ENCODE results near the gene DOCK10. TPM values are rescaled to one million over a fixed set of nuclear protein-coding genes. Genes with fewer than 3 reads are reported as not detected.

DOCK10 gene
- total RNA-seq, 1 donor from 2014 or later = 9.8 TPM

GRCh38 chr2:224833986-224834385 is 208.3 kb downstream of the DOCK10 start:
- Histone ChIP-seq H3K27ac (no peak overlapping the region), H3K27me3 (no peaks in the 10 kb centered on the region), H3K36me3 (peaks cover 0 to 16% of the 10 kb centered on the region in 2 donors), H3K9me3 (no peaks in the 10 kb centered on the region), H3K4me3 (no peak overlapping the region), H3K4me1 (no peaks in the 10 kb centered on the region)
- TF ChIP-seq CTCF (IDR thresholded peaks at IDR 0.05) = no peak
- no peak for TF ChIP-seq POLR2AphosphoS5 (IDR thresholded peaks at IDR 0.05; ENCODE audit: insufficient read depth in 1 of 2, low read depth in 1 of 2)
- TF ChIP-seq POLR2A (IDR thresholded peaks at IDR 0.05) = no peak
- no peak for DNase-seq (ENCODE audit: extremely low spot score in 2 of 2)
- intact Hi-C loops (cut with DNase I) = no loop called here

GRCh38 chr2:224832207-224832606 is 210.1 kb downstream of the DOCK10 start:
- Histone ChIP-seq H3K36me3 (peaks cover 0 to 16% of the 10 kb centered on the region in 2 donors), H3K9me3 (no peaks in the 10 kb centered on the region), H3K27me3 (no peaks in the 10 kb centered on the region), H3K4me1 (no peaks in the 10 kb centered on the region), H3K4me3 (no peak overlapping the region), H3K27ac (no peak overlapping the region)
- intact Hi-C loops (cut with DNase I) = no loop called here
- TF ChIP-seq POLR2AphosphoS5 (IDR thresholded peaks at IDR 0.05; ENCODE audit: insufficient read depth in 1 of 2, low read depth in 1 of 2) (no peak), CTCF (IDR thresholded peaks at IDR 0.05) (no peak), POLR2A (IDR thresholded peaks at IDR 0.05) (no peak)
- DNase-seq (ENCODE audit: extremely low spot score in 2 of 2) = no peak

GRCh38 chr2:224831530-224831929 is 210.7 kb downstream of the DOCK10 start:
- Histone ChIP-seq H3K36me3 (peaks cover 0 to 16% of the 10 kb centered on the region in 2 donors), H3K9me3 (no peaks in the 10 kb centered on the region), H3K27me3 (no peaks in the 10 kb centered on the region), H3K27ac (no peak overlapping the region), H3K4me3 (no peak overlapping the region), H3K4me1 (no peaks in the 10 kb centered on the region)
- no peak for TF ChIP-seq POLR2A (IDR thresholded peaks at IDR 0.05)
- intact Hi-C loops (cut with DNase I) = no loop called here
- no peak for DNase-seq (ENCODE audit: extremely low spot score in 2 of 2)

GRCh38 chr2:224820283-224820991 is 221.8 kb downstream of the DOCK10 start:
- intact Hi-C loops (cut with DNase I) = no loop called here
- H3K27me3 ChIP-seq = no peaks in the 10 kb centered on the region
- no peaks in the 10 kb centered on the region for H3K36me3 ChIP-seq
- H3K9me3 ChIP-seq = no peaks in the 10 kb centered on the region
- DNase-seq (ENCODE audit: extremely low spot score in 2 of 2) = no peak
- TF ChIP-seq POLR2A (IDR thresholded peaks at IDR 0.05) = no peak
- no peaks in the 10 kb centered on the region for H3K4me1 ChIP-seq
- H3K4me3 ChIP-seq = no peak overlapping the region
- H3K27ac ChIP-seq = no peak overlapping the region

GRCh38 chr2:224819075-224819474 is 223.2 kb downstream of the DOCK10 start:
- intact Hi-C loops (cut with DNase I) = no loop called here
- no peak for TF ChIP-seq POLR2AphosphoS5 (IDR thresholded peaks at IDR 0.05; ENCODE audit: insufficient read depth in 1 of 2, low read depth in 1 of 2)
- TF ChIP-seq POLR2A (IDR thresholded peaks at IDR 0.05) = no peak
- TF ChIP-seq CTCF (IDR thresholded peaks at IDR 0.05) = no peak
- no peak overlapping the region for H3K4me3 ChIP-seq

GRCh38 chr2:224817676-224818075 is 224.6 kb downstream of the DOCK10 start:
- no peak for TF ChIP-seq POLR2AphosphoS5 (IDR thresholded peaks at IDR 0.05; ENCODE audit: insufficient read depth in 1 of 2, low read depth in 1 of 2)
- intact Hi-C loops (cut with DNase I) = no loop called here
- H3K4me1 ChIP-seq = no peaks in the 10 kb centered on the region

More at GRCh38 chr2:224819075-224819474, 223.2 kb downstream of the DOCK10 start:
- no peak for DNase-seq (ENCODE audit: extremely low spot score in 2 of 2)
- no peaks in the 10 kb centered on the region for H3K36me3 ChIP-seq
- no peaks in the 10 kb centered on the region for H3K9me3 ChIP-seq
- H3K4me1 ChIP-seq = no peaks in the 10 kb centered on the region
- H3K27me3 ChIP-seq = no peaks in the 10 kb centered on the region
- no peak overlapping the region for H3K27ac ChIP-seq

More at GRCh38 chr2:224817676-224818075, 224.6 kb downstream of the DOCK10 start:
- no peak for DNase-seq (ENCODE audit: extremely low spot score in 2 of 2)
- Histone ChIP-seq H3K9me3 (no peaks in the 10 kb centered on the region), H3K27ac (no peak overlapping the region), H3K36me3 (no peaks in the 10 kb centered on the region), H3K4me3 (no peak overlapping the region), H3K27me3 (no peaks in the 10 kb centered on the region)

All from vagina (tissue), 2 donors.